ENCODE results near the gene S100Z.

S100Z gene

DNA sequence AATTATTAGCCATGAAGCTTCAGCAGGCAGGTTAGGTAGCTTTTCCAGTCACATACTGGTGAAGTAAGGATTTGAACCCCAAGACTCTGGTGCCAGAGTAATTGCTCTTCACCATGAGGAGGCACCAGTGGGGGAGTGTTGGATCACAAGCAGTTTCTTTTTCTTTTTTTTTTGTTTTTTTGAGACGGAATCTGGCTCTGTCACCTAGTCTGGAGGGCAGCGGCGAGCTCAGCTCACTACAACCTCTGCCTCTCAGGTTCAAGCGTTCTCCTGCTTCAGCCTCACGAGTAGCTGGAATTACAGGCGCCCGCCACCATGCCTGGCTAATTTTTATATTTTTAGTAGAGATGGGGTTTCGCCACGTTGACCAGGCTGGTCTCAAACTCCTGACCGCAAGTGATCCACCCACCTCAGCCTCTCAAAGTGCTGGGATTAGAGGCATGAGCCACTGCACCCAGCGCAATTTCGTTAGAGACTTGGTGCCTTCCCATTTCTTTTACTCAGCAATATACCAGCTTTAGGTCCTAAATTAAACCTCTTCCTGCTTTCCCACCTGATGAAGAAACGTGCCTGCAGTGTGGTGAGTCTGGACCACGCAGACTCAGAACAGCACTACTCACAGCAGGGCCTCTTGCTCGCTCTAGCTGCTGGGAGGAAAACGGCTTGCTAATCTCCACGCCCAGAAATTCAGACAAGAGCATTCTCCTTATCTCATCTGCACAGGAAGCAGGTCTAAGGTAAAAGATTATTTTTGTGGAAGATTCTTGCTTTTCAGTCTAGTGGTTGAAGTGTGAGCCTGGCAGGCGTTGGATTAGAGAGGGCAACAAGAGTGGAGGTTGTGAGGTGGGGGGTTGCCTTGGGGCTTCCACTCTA lies at the start of gene S100Z:
S100Z (plus strand) TSS at position 596 of the 873 bp plus-strand sequence. CDS start 25,346 bp downstream, outside the sequence.
- no peak for DNase-seq (ENCODE audit: low read depth, low spot score)
- no peaks in the 10 kb centered on the region for H3K36me3 ChIP-seq (ENCODE audit: insufficient read depth, low read length)
- H3K27ac ChIP-seq, result no peak within 1 kb of the TSS
- no peak within 1 kb of the TSS for H3K4me3 ChIP-seq
- TF ChIP-seq POLR2AphosphoS5 (IDR thresholded peaks at IDR 0.05; ENCODE audit: borderline replicate concordance, low read depth, low read length) (no peak), EZH2 (IDR thresholded peaks at IDR 0.05) (no peak), FOXP2 (optimal IDR thresholded peaks at IDR 0.05; ENCODE audit: control extremely low read depth, extremely low read length, insufficient read depth) (no peak)
- H3K9ac ChIP-seq (ENCODE audit: insufficient read length), result no peak within 1 kb of the TSS
- no peaks in the 10 kb centered on the region for H3K9me3 ChIP-seq (ENCODE audit: low read depth, low read length)

DNA sequence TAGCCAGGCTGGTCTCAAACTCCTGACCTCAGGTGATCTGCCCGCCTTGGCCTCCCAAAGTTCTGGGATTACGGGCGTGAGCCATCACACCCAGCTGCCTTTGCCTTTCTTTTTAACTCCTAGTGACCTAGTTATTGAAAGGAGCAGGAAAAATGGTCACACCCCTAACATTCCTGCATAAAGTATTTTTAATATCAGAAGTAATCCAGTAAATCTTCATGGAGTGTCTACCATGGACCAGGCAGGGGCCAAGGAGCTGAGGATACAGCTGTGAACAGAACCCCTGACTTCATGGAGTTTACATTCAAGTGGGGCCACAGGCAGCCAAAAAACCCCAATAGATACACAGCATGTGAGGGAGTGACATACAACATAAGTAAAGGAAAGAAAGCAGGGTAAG lies 49.2 kb upstream of the S100Z start:
- H3K36me3 ChIP-seq (ENCODE audit: insufficient read depth, low read length), result no peaks in the 10 kb centered on the region
- TF ChIP-seq POLR2AphosphoS5 (IDR thresholded peaks at IDR 0.05; ENCODE audit: borderline replicate concordance, low read depth, low read length) (no peak), EZH2 (IDR thresholded peaks at IDR 0.05) (no peak), FOXP2 (optimal IDR thresholded peaks at IDR 0.05; ENCODE audit: control extremely low read depth, extremely low read length, insufficient read depth) (no peak)
- no peak overlapping the region for H3K27ac ChIP-seq
- no peak overlapping the region for H3K9ac ChIP-seq (ENCODE audit: insufficient read length)
- H3K9me3 ChIP-seq (ENCODE audit: low read depth, low read length), result no peaks in the 10 kb centered on the region
- no peak for DNase-seq (ENCODE audit: low read depth, low spot score)
- no peak overlapping the region for H3K4me3 ChIP-seq

DNA sequence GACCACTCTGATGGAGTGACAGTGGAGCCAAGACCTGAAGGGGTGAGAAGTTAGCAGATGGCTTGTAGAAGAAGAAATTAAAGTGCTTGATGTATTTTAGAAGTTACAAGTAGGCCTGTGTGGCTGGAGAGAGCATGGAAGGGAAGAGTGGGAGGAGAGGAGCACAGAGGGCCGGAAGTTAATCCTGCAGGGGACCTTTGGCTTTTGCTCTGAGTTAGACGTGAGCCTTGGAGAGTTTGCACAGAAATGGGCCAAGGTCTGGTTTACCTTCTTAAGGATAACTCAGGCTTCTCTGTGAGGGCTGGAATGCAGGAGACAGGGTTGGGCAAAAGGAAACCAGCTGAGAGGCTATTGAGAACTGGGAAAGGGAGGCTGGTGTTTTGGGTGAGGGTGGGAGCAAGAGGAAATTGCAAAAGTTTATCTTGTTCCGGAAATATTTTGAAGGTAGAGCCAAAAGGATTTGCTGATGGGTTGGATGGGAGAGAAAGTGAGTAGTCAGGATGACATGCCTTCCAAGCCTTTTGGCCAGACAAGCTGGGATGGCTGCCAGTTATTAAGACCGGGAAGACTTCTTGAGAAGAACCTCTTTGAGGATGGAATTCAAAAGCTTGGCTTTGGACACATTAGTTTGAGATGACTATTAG lies 48.5 kb upstream of the S100Z start:
- no peaks in the 10 kb centered on the region for H3K36me3 ChIP-seq (ENCODE audit: insufficient read depth, low read length)
- no peak overlapping the region for H3K9ac ChIP-seq (ENCODE audit: insufficient read length)
- TF ChIP-seq FOXP2 (optimal IDR thresholded peaks at IDR 0.05; ENCODE audit: control extremely low read depth, extremely low read length, insufficient read depth) (no peak), EZH2 (IDR thresholded peaks at IDR 0.05) (no peak), POLR2AphosphoS5 (IDR thresholded peaks at IDR 0.05; ENCODE audit: borderline replicate concordance, low read depth, low read length) (no peak)
- H3K9me3 ChIP-seq (ENCODE audit: low read depth, low read length), result no peaks in the 10 kb centered on the region
- H3K27ac ChIP-seq, result no peak overlapping the region
- no peak overlapping the region for H3K4me3 ChIP-seq
- DNase-seq (ENCODE audit: low read depth, low spot score), result no peak

DNA sequence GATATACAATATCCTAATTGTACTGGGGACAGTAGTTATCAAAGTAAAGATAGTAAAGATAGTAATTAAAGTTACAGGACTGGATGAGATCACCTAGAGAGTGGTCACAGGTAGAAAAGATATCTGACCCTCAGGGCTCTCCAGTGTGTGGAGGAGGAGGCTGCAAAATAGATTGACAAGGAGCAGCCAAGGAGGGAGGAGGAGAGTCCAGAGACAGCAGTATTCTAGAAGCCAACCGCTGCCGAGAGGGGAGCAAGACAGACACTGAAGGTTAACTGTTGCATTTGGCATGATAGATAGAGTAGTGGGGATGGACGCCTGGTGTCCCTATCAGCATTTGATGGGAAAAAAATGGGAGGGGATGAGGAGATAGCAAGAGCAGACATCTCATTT lies 48.0 kb upstream of the S100Z start:
- Histone ChIP-seq H3K36me3 (ENCODE audit: insufficient read depth, low read length) (no peaks in the 10 kb centered on the region), H3K9me3 (ENCODE audit: low read depth, low read length) (no peaks in the 10 kb centered on the region), H3K9ac (ENCODE audit: insufficient read length) (no peak overlapping the region), H3K4me3 (no peak overlapping the region), H3K27ac (no peak overlapping the region)
- no peak for DNase-seq (ENCODE audit: low read depth, low spot score)
- TF ChIP-seq POLR2AphosphoS5 (IDR thresholded peaks at IDR 0.05; ENCODE audit: borderline replicate concordance, low read depth, low read length) (no peak), FOXP2 (optimal IDR thresholded peaks at IDR 0.05; ENCODE audit: control extremely low read depth, extremely low read length, insufficient read depth) (no peak), EZH2 (IDR thresholded peaks at IDR 0.05) (no peak)

- TF ChIP-seq POLR2AphosphoS5 (IDR thresholded peaks at IDR 0.05; ENCODE audit: borderline replicate concordance, low read depth, low read length) (no peak), FOXP2 (optimal IDR thresholded peaks at IDR 0.05; ENCODE audit: control extremely low read depth, extremely low read length, insufficient read depth) (no peak), EZH2 (IDR thresholded peaks at IDR 0.05) (no peak)
- Histone ChIP-seq H3K36me3 (ENCODE audit: insufficient read depth, low read length) (no peaks in the 10 kb centered on the region), H3K27ac (no peak overlapping the region), H3K9me3 (ENCODE audit: low read depth, low read length) (no peaks in the 10 kb centered on the region), H3K9ac (ENCODE audit: insufficient read length) (no peak overlapping the region), H3K4me3 (no peak overlapping the region)
- no peak for DNase-seq (ENCODE audit: low read depth, low spot score)
Observed at GRCh38 chr5:76804266-76804665, 45.5 kb upstream of the S100Z start.

- no peak for DNase-seq (ENCODE audit: low read depth, low spot score)
- H3K4me3 ChIP-seq, result no peak overlapping the region
- no peak overlapping the region for H3K9ac ChIP-seq (ENCODE audit: insufficient read length)
- no peaks in the 10 kb centered on the region for H3K36me3 ChIP-seq (ENCODE audit: insufficient read depth, low read length)
- no peak for TF ChIP-seq FOXP2 (optimal IDR thresholded peaks at IDR 0.05; ENCODE audit: control extremely low read depth, extremely low read length, insufficient read depth)
- H3K9me3 ChIP-seq (ENCODE audit: low read depth, low read length), result no peaks in the 10 kb centered on the region
- H3K27ac ChIP-seq, result no peak overlapping the region
Observed at GRCh38 chr5:76805821-76806505, 43.9 kb upstream of the S100Z start.

- Histone ChIP-seq H3K4me3 (no peak overlapping the region), H3K9ac (ENCODE audit: insufficient read length) (no peak overlapping the region), H3K36me3 (ENCODE audit: insufficient read depth, low read length) (no peaks in the 10 kb centered on the region), H3K27ac (no peak overlapping the region), H3K9me3 (ENCODE audit: low read depth, low read length) (no peaks in the 10 kb centered on the region)
- no peak for DNase-seq (ENCODE audit: low read depth, low spot score)
- TF ChIP-seq FOXP2 (optimal IDR thresholded peaks at IDR 0.05; ENCODE audit: control extremely low read depth, extremely low read length, insufficient read depth) (no peak), POLR2AphosphoS5 (IDR thresholded peaks at IDR 0.05; ENCODE audit: borderline replicate concordance, low read depth, low read length) (no peak), EZH2 (IDR thresholded peaks at IDR 0.05) (no peak)
Observed at GRCh38 chr5:76807296-76807695, 42.5 kb upstream of the S100Z start.

- no peak for DNase-seq (ENCODE audit: low read depth, low spot score)
- H3K36me3 ChIP-seq (ENCODE audit: insufficient read depth, low read length), result no peaks in the 10 kb centered on the region
- no peak overlapping the region for H3K27ac ChIP-seq
- TF ChIP-seq EZH2 (IDR thresholded peaks at IDR 0.05) (no peak), POLR2AphosphoS5 (IDR thresholded peaks at IDR 0.05; ENCODE audit: borderline replicate concordance, low read depth, low read length) (no peak), FOXP2 (optimal IDR thresholded peaks at IDR 0.05; ENCODE audit: control extremely low read depth, extremely low read length, insufficient read depth) (no peak)
- H3K9ac ChIP-seq (ENCODE audit: insufficient read length), result no peak overlapping the region
- H3K9me3 ChIP-seq (ENCODE audit: low read depth, low read length), result no peaks in the 10 kb centered on the region
- H3K4me3 ChIP-seq, result no peak overlapping the region
Observed at GRCh38 chr5:76808141-76808691, 41.6 kb upstream of the S100Z start.

Data from SK-N-MC (cell line).